ENCODE data around the gene POLL. TPM values are rescaled to one million over a fixed set of nuclear protein-coding genes. Genes with fewer than 3 reads are reported as not detected.
A peak's percentile ranks its signal among the peaks of the same experiment; 100 is the strongest.

The POLL gene
- total RNA-seq, 1 experiment from 2014 or later = 46.2 TPM

GRCh38 chr10:101601541-101601940 is 13.5 kb upstream of the POLL start (continued):
- TF ChIP-seq MLX (CRISPR knock-in tag; IDR thresholded peaks at IDR 0.05) = no peak

DNA sequence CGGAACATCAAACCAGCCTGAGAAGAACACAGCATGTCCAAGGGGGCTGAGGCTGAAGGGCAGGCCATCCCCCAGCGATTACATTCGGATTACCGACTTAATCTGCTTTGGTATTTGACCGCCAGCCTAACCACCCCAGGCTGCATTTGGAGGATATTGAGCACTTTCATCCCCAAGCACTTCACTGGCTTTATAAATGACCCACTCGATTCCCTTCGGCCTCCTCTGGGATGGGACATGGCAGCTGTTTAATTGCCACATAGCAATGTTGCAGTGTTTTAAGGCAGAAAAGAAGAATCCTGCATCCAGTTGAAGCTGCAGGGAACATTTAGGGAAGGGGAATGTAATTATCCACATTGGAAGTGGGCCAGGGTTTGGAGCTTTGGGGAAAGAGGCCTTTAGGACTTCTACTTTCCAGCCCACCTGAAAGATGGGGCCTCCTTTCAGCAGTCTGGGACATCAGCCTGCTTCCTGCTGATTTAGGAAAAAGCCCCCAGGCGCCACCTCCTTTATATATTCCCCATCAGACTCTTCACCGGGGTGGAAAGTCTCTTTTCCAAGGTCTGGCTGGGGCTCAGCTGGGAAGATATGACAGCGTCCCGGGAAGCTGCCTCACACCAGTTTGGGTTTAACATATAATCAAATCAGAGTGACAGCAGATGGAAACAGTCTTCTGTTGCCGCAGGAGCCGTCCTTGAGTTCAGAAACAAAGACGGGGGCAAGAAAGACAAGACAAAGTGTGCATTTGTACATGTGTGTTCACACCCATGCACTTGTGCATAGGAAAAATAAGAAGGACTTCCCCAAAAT is 9.2 kb upstream of the POLL start:
- H3K4me1 Mint-ChIP-seq = peaks cover 13% of the 10 kb centered on the region
- H3K27me3 Mint-ChIP-seq (ENCODE audit: low read depth) = no peaks in the 10 kb centered on the region
- ATAC-seq (peak; percentile 34; the same call in 1 of the 2 replicates), DNase-seq (ENCODE audit: low spot score) (no peak)
- POLR2A ChIA-PET = no interaction called here
- H3K4me3 Mint-ChIP-seq = no peak overlapping the region
- TF ChIP-seq, protein P1, sequence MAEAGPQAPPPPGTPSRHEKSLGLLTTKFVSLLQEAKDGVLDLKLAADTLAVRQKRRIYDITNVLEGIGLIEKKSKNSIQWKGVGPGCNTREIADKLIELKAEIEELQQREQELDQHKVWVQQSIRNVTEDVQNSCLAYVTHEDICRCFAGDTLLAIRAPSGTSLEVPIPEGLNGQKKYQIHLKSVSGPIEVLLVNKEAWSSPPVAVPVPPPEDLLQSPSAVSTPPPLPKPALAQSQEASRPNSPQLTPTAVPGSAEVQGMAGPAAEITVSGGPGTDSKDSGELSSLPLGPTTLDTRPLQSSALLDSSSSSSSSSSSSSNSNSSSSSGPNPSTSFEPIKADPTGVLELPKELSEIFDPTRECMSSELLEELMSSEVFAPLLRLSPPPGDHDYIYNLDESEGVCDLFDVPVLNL (CRISPR knock-in tag; IDR thresholded peaks at IDR 0.05; ENCODE audit: borderline replicate concordance, low read depth) = no peak
- no peak for TF ChIP-seq TP53 (CRISPR knock-in tag; IDR thresholded peaks at IDR 0.05)
- no peak for TF ChIP-seq FOXJ3 (CRISPR knock-in tag; IDR thresholded peaks at IDR 0.05; ENCODE audit: borderline replicate concordance)
- TF ChIP-seq USF1 (CRISPR knock-in tag; IDR thresholded peaks at IDR 0.05) = no peak
- no peak for TF ChIP-seq TEAD1 (CRISPR knock-in tag; IDR thresholded peaks at IDR 0.05)
- no peak for TF ChIP-seq NFE2L1 (CRISPR knock-in tag; IDR thresholded peaks at IDR 0.05)
- TF ChIP-seq ZNF138 (CRISPR knock-in tag; conservative IDR thresholded peaks at IDR 0.05) = no peak
- no peaks in the 10 kb centered on the region for H3K9me3 Mint-ChIP-seq
- no peak overlapping the region for H3K27ac Mint-ChIP-seq
- CTCF ChIA-PET = interaction anchor here (1.8 kb wide), 1 partner anchor 184 kb away, joined by 9 read pairs; no protein-coding TSS in a partner anchor
- no peaks in the 10 kb centered on the region for H3K36me3 Mint-ChIP-seq

GRCh38 chr10:101595591-101596433 is 7.8 kb upstream of the POLL start:
- Mint-ChIP-seq H3K4me3 (no peak overlapping the region), H3K9me3 (no peaks in the 10 kb centered on the region), H3K27me3 (ENCODE audit: low read depth) (no peaks in the 10 kb centered on the region), H3K36me3 (no peaks in the 10 kb centered on the region), H3K27ac (no peak overlapping the region), H3K4me1 (peaks cover 10% of the 10 kb centered on the region)
- ATAC-seq = no peak
- CTCF ChIA-PET = interaction anchor here (0.6 to 1.9 kb wide), 3 partner anchors 19 to 185 kb away, joined by 3 to 8 read pairs (median 4); no protein-coding TSS in a partner anchor
- POLR2A ChIA-PET = no interaction called here
- DNase-seq (ENCODE audit: low spot score) = no peak
- TF ChIP-seq, protein P2, sequence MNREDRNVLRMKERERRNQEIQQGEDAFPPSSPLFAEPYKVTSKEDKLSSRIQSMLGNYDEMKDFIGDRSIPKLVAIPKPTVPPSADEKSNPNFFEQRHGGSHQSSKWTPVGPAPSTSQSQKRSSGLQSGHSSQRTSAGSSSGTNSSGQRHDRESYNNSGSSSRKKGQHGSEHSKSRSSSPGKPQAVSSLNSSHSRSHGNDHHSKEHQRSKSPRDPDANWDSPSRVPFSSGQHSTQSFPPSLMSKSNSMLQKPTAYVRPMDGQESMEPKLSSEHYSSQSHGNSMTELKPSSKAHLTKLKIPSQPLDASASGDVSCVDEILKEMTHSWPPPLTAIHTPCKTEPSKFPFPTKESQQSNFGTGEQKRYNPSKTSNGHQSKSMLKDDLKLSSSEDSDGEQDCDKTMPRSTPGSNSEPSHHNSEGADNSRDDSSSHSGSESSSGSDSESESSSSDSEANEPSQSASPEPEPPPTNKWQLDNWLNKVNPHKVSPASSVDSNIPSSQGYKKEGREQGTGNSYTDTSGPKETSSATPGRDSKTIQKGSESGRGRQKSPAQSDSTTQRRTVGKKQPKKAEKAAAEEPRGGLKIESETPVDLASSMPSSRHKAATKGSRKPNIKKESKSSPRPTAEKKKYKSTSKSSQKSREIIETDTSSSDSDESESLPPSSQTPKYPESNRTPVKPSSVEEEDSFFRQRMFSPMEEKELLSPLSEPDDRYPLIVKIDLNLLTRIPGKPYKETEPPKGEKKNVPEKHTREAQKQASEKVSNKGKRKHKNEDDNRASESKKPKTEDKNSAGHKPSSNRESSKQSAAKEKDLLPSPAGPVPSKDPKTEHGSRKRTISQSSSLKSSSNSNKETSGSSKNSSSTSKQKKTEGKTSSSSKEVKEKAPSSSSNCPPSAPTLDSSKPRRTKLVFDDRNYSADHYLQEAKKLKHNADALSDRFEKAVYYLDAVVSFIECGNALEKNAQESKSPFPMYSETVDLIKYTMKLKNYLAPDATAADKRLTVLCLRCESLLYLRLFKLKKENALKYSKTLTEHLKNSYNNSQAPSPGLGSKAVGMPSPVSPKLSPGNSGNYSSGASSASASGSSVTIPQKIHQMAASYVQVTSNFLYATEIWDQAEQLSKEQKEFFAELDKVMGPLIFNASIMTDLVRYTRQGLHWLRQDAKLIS (CRISPR knock-in tag; IDR thresholded peaks at IDR 0.05; ENCODE audit: borderline replicate concordance) = no peak
- TF ChIP-seq IRF2 (CRISPR knock-in tag; IDR thresholded peaks at IDR 0.05; ENCODE audit: borderline replicate concordance, low read depth) = no peak
- TF ChIP-seq FOXP1 (CRISPR knock-in tag; IDR thresholded peaks at IDR 0.05; ENCODE audit: borderline replicate concordance) = no peak
- no peak for TF ChIP-seq ATF2 (CRISPR knock-in tag; IDR thresholded peaks at IDR 0.05; ENCODE audit: borderline replicate concordance, low read depth)
- TF ChIP-seq, protein P3, sequence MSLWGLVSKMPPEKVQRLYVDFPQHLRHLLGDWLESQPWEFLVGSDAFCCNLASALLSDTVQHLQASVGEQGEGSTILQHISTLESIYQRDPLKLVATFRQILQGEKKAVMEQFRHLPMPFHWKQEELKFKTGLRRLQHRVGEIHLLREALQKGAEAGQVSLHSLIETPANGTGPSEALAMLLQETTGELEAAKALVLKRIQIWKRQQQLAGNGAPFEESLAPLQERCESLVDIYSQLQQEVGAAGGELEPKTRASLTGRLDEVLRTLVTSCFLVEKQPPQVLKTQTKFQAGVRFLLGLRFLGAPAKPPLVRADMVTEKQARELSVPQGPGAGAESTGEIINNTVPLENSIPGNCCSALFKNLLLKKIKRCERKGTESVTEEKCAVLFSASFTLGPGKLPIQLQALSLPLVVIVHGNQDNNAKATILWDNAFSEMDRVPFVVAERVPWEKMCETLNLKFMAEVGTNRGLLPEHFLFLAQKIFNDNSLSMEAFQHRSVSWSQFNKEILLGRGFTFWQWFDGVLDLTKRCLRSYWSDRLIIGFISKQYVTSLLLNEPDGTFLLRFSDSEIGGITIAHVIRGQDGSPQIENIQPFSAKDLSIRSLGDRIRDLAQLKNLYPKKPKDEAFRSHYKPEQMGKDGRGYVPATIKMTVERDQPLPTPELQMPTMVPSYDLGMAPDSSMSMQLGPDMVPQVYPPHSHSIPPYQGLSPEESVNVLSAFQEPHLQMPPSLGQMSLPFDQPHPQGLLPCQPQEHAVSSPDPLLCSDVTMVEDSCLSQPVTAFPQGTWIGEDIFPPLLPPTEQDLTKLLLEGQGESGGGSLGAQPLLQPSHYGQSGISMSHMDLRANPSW (CRISPR knock-in tag; conservative IDR thresholded peaks at IDR 0.05; ENCODE audit: low read depth) = no peak
- no peak for TF ChIP-seq FOXJ3 (CRISPR knock-in tag; IDR thresholded peaks at IDR 0.05; ENCODE audit: borderline replicate concordance)
- TF ChIP-seq TP53 (CRISPR knock-in tag; IDR thresholded peaks at IDR 0.05) = no peak
- TF ChIP-seq, protein P4, sequence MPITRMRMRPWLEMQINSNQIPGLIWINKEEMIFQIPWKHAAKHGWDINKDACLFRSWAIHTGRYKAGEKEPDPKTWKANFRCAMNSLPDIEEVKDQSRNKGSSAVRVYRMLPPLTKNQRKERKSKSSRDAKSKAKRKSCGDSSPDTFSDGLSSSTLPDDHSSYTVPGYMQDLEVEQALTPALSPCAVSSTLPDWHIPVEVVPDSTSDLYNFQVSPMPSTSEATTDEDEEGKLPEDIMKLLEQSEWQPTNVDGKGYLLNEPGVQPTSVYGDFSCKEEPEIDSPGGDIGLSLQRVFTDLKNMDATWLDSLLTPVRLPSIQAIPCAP (CRISPR knock-in tag; IDR thresholded peaks at IDR 0.05) = no peak
- TF ChIP-seq ATF1 (CRISPR knock-in tag; IDR thresholded peaks at IDR 0.05) = no peak
- TF ChIP-seq ELF4 (CRISPR knock-in tag; IDR thresholded peaks at IDR 0.05; ENCODE audit: low read depth) = no peak

Measured in WTC11 (cell line).